ENCODE data around the gene SPTB.

The SPTB gene

DNA sequence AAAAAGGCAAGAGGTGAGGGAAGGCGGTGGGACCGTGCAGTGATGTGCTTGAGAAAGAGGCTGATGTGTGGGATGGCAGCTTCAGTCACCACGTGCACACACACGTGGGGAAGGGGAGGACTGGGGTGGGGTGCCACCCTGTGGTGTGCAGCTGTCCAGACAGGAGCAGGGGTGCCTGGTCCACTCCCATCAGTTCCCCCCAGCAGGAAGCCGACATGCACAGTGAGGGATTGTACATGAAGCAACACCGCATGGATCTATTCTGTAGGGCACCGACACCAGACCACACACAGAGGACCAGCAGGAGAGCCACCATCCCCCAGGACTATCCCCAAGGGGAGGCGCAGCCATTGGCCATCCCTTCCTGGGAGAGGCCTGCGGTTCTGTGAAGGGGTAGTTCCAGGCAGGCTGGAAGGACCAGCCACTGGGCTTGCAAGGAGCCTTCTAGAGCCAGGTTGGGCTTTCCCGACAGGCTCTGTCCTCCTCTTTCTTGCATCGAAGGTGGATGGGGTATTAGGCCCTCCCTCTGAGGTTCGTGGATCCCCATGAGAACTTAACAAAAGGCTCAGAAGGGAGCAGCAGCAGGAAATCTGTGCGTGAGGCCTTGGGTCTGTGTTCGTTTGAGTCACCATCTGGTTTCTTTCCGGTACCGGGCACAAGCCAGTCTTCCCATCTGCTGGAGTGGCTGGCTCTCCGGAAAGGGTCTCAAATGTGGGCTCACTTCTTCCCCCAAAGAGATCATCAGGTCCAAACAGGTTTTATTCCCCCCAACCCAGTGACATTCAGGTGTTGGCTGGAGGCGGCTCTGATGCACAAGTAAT, 115.7 kb downstream of the SPTB start:
- DNase-seq: no peak

DNA sequence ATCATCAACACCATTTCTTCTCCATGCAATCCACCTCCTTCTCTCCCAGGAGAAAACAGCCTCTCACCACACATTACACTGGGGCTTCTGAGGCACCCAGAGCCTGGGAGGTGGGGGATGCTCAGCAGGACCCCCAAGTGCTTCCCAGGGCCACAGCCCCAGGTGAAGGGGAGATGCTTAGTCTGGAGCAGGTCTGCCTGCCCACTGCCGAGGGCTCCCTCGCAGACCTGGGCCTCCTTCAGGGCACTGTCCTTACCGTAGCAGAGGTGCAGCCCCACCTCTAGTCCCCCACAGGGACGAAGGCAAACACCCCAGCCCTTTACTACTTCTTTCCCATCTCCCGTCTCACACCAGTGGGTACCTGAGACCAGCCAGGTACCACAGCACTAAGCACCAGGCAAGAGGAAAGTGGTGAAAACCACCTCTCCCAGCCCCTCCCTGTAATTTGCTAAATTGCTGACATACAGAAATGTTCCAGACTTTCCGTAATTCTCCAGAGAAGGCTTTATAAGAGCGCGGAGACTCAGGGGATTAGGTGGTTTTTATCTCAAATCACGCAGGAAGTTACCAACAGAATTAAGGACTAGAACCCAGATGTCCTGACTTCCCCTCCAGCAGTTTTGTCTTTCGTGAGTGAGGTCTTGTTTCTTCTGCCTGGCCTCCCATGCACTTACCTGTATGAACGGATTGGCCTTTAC, 116.5 kb downstream of the SPTB start:
- no peak for DNase-seq

DNA sequence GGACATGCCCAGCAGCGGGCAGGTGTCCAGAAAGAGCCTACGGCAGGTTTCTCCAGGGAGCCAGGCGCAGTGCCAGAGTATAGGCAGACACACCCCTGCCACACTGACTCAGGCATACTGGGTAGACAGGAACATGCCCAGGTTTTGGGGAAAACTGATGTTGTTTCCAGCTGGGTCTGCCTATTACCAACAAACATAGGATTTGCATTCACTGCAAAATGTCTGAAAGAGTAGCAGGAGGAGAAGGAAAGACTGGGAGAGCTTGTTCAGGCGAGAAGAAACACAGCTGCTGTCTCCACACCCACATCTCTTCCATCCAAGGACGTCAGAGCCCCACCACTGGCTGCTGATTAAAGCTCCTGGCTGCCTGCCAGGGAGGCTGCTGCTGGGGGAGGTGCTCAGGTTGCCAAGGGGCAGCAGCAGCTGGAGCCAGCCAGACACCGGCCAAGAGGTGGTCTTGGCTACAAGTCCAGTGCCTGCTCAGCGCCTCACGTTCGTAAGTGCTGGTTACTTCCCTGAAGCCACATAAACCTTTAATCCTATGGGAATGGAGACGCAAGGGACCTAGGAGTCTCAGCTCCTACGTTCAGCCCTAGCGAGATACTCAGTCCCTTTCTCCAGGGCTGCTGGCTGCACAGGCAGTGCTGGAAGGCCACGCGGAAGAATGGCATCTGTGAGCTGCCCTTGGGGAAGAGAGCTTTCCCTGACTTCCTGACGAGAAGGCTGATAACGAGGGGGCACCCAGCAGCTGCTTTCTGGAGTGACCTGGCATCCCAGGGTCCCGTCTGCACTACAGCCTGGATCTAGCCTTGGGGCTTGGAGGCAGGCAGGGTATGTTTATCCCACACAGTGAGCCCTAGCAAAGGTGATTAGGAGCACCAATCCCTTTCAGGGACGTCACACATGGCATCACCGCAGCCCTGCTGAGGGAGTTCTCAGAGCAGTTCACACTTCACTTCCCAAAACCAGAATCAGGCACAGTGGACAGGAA, 117.4 kb downstream of the SPTB start:
- DNase-seq: peak; percentile 33 to 64

DNA sequence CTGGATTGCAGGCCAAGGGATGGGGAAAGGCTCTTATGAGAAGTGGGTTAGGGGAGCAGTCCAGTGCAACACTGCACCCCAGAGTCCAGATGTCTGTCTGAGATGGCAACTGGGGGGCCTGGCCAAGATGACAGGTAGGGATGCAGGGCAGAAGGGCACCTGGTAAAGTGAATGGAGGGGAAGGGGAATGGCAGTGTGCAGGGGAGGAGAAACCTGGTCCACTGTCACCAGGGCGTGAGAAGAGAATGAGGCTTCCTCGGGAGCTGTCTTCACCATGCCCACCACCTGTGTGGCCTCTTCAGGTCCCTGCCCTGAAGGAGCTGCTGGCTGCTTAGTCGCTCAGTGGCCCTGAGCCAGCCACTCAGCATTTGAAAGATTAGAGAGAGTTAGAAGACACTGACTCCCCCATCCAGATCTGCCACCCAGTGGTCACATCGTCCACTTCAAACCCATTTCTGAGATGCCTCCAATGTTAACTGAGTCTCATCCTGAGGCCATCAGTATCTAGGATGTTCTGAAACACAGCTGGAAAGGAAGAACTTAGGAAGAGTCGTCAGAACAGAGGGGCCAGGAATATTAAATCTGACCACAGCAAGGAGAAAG, 118.2 kb downstream of the SPTB start:
- no peak for DNase-seq

DNA sequence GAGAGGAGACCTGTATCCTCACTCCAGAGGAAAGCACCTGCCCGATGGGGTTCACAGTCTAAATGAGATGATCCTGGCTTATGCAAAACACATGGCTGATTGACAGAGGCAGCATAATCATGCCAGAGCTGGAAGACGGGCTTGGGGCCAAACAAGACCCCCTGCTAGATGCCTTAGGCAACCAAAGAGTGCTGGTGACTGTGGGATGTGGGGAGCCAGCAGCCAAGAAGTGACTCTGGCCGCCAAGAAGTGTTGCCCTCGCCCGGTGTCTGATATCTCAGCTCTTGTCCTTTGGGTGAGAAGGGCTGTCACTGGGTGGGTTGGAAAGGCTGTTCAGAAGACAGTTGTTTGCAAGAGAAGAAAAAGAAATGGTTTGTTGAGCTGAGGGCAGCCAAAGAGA, 118.8 kb downstream of the SPTB start:
- no peak for DNase-seq

DNA sequence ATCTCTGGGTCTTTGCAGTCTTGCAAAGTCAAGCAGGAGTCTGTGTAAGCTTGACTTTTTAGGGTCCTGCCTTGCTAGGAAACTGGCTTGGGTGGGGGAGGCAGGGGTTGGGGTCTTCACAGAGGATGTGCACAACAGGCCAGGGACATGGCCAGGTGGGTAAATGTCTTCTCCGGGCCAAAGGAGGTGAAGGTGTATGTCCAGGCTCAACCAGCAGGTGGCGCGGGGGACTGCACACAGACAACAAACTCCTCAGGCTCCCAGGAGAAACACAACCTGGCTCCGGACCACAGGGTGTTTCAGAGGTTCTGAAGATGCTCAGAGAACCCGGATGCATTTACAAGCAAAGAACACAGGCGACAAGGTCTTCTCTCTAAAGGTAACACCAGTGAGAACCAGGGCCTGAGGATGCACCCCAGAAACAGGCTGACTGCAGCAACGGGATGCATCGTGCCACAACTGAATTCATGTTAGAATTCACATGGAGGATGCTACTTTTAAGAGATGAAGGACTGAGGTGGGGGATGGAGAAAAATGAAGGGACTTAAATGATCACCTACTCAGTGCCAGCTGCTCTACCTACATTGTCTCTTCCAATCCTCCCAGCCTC, 119.5 kb downstream of the SPTB start:
- peak in 1 of 2 experiments; percentile 44 for DNase-seq

DNA sequence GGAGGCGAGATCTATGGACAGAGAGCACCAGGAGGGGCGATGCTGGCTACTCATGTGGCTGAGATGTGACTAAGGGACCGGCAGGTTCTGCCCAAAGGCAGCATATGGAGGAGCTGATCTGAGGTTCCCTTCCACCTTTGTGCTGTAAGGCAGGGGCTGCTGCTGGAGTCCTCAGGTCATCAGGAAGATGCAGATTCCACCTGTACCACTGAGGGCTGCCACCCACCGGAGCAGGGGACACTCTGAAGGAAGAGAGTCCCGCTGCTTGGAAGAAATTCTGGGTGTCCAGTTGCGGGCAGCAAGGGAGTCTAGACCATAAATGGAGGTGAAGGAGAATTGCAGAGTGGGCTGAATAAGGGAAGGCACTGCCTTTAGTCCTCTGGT, 120.2 kb downstream of the SPTB start:
- no peak for DNase-seq

DNA sequence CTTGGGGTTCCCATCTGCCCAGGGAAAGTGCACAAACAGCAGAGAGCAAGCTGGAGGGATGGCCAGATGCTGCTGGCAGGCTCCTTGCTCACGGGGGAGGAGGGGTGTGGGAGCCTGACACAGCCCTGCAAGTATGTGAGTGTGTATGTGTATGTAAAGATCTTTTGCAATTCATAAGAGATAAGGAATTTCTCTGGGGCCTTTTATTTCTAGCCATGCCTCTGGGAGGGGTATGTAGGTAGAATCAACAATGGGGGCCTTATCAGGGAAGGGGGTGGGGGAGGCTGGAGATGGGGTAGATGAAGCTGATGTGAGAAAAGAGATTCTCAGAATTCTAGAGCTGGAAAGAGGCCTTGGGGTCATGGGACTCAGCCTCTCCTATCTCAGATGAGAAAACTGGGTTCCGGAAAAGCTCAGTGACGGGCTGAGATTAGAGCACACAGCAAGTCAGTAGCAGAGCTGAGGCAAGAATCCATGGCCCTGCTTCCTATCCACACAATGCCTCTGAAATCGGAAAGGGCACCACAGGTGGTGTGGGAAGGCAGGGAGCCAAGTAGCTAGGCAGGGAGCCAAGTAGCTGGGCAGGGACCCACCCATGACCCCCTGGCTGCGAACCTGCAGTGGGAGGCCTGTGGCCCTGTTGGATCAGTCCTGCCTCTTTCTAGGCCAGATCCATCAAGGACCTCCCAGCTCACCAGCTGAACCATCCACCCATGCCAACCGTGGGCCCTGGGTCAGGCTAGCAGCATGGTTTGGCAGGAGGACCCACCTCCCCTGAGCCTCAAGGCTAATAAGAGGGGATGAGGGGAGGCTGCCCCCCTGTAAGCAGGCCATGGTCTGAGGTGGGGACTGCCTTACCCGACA, 120.8 kb downstream of the SPTB start:
- DNase-seq: no peak

DNA sequence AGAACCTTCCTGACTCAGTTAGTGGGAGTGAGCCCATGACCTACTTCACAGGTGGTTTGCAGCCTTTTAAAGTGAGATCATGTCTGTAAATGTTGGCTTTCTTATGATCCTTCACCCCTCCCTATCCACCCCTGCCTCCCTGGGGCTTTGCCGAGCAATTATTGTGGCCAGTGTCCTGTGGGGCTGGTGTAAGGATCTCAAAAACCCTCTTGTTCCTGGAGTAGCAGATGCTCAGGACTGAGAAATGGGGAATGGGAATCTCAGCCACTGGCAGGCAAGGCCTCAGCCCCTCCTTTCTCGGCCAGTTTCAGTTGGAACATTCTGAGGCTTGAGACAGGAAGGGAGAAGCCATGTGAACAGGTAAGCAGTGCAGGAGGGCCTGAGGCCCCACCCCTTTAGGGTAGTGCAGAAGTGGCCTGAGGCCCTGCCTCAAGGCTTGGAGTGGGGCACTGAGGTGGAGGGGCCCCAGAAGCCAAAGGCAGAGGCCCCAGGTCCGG, 121.6 kb downstream of the SPTB start:
- DNase-seq: no peak

DNA sequence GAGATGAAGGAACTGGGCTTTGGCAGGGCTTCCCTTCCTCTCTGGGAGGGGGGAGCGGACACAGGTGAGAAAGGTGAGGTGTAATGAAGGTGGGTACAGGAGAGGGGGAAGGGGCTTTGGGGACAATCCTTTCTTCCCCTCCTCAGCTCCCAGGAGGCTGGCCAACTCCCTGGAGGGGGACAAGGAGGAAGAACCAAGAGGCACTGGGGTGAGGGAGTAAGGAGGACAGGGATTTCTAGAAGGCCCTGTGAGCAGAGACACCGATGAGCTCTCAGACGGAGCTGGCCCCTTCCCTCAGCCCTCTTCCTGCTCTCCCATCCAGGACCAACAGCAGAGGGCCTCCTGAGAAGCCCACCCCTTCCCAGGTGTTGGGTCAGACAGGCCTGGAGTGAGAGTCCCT, 122.1 kb downstream of the SPTB start:
- DNase-seq: no peak

DNA sequence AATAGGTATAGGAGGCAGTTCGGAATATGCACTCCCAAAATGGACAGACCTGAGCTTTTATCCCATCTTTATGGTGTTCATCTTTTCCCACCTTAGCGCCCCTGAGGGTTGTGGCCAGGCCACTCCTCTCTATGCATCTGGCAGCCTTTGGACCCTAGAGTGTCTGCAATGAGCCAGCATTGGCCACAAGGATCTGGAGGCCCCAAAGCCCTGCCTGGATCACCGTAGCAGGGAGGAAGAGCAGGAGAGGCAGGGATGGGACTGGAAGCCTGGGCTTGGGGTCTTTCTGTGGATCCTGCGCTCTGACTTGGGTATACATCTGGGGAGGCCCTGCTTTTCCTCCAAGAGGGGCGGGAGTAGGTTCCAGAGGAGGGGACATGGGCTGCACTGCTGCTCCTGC, 123.0 kb downstream of the SPTB start:
- no peak for DNase-seq

DNA sequence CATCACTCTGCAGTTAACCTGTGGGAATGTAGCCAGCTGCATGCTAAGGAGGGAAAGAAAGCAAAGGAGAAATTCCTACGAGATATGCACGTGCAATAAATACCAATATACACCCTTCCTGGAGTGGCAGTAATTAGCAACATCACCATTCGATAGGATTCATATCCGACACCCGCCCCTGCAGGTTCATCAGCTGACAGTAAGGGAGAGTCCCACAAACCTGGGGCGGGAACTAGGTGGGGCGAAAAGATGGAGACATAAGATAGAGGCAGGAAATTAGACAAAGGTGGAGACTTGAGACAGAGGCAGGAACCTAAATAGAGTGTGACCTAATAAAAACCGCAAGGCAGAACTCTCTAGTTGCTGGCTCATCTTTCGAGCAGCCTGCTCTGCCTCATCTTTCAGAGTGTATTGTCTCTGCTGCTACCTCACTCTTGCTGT, 123.9 kb downstream of the SPTB start:
- DNase-seq: no peak

DNA sequence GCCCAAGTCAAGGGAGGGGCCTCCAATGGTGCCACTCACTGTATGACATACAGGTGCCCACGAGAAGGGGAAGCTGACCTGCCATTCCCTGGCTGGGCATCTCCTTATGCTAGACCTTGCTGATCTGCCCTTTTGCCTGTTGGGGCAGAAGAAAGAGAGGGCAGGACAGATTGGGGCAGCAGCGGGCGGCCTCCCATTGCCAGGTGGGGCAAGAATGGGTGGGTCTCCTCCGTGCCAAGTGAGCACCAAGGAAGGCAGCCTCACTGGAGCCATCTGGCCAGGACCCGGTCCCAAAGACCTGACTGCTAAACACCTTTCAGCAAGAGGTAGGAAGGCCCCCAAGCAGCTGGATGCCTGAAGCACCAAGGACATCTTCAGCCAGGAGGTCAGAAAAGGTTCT, 125.0 kb downstream of the SPTB start:
- DNase-seq: no peak

DNA sequence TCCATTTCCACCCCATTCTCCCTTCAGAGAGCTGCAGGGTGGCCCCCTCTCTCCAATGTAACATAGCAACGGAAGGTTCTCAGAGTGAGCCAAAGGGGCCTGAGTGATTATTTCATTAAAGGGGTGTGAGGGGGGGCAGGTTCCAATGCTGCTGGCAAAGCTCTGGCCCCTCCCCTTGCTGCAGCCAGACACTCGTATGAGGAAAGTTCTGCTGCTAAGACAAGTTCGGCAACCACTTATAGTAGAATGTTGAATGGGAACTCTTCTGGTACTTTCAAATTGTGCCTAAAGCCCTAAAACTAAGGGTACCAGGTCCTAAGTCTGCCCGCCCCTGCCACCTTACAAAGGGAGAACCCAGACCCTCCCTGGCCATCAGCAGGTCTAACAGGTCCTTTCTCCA, 125.7 kb downstream of the SPTB start:
- no peak for DNase-seq

DNA sequence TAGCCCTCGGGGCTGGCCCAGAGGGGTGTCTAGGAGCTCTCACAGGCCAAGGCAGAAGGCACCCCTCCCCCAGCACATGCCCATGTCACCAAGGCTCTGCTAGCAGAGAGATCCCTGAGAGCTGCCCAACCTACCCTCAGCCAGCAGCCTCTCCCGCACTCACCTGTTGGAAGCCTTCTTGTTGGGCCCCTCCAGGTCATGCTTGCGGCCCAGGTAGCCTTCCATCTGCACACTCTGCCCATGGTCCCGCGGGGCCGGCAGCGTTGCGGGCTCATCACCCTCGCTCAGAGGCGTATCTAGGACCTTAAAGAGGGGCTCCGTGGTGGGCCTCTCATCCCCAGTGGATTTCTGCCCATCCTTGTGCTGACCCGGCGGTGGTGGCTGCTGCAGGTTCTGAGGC, 126.3 kb downstream of the SPTB start:
- no peak for DNase-seq

DNA sequence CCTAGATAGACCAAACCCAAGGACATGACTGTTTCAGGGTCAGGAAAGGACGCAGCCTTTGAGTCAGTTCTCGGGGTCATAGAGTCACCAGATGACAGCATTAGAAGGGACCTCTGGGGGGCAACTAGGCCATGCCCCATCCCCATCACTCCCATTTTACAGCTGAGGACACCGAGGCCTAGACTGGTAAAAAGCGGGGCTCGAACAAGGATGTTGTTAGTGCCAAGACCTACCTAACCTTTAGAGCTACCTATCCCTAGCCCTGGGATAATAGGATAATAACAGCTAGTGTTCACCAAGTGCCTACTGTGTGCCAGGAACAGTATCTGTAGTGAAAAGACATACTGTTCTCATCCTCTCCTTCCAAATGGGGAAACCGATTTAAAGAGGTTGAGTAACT, 126.8 kb downstream of the SPTB start:
- DNase-seq: no peak

DNA sequence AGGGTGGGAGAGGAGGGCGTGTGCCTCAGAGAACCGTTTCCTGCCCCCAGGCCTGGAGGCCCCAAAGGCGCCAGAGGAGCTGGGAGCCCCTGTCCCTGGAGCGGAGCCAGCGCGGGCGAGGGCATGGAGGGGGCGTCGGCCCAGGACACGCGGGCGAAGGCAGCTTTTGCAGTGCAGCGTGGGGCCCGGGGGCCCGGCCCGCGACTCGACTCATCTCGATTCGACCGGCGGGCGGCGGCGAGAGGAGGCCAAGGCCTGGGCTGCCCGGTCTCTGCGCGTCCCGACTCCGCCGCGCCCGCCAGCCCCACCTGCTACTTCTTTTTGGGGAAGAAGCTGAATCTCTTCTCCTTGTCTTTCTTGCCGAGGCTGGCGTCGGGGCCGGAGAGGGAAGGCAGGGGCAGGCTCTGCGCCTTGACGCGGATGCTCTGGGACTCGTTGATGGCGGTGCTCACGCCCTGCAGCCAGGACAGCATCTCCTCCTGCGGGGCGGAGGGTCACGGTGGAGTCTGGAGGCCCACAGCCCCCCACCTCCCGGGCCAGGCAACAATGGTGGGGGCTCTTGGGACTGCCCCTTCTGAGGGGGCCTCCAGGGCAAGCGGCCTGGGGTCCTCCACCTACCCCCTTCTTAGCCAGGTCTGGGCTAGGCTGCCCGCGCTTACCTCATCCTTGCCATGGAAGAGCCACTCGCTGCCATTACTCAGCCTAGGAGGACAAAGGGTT, 130.6 kb downstream of the SPTB start:
- DNase-seq: no peak

DNA sequence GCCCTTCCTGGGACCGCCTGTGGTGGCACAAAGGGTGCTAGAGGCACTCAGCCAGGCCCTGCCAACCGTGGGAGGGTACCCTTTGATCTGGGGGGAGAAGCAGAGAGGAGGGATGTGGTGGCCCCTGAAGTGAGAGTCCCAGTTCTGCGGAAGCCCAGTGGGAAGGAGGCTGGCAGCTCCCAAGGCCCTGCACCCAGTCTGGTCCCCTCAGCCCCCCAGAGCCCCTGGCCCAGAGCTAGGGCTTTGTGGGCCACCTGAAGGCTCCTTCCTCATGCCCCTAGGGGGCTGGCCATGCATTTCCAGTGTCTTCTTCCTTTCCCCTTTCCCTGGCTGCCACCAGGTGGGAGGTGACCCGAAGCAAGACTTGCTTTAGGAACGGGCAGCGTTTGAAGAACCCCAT, 131.2 kb downstream of the SPTB start:
- no peak for DNase-seq

DNA sequence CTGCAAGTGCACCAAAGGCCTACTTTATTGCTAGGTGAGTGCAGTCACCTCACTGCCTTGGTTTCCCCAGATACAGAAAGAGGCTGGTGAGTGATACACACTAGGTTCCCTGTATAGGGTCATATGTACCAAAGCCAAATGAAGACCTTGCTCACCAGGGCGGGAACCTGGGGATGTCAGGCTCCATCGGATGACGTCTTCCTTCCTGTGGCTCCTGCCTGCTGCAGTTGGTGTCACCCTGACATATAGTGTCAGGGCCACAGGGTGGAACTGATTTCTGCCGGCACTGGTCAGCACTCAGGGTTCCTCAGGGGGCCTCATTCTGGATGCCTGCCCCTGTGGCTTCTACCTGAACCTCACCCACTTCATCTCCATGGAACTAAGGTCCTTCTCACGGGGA, 132.4 kb downstream of the SPTB start:
- DNase-seq: no peak
